Dendritic cell treated with granulocyte-macrophage colony-stimulating factor and Interleukin-4, amounts not matched to agents 40 ng/mL and 50 ng/mL, for 4 days (primary cell): ENCODE measurements around the gene SUGCT.

Experiments used
- H3K27ac Mint-ChIP-seq: one replicate; pipeline ENCODE4 v1.8.0; 2022; ENCODE audit warnings: mild to moderate bottlenecking, mixed read lengths
- H3K27me3 Mint-ChIP-seq: one replicate; pipeline ENCODE4 v1.8.0; 2022; ENCODE audit warnings: mild to moderate bottlenecking, mixed read lengths
- H3K36me3 Mint-ChIP-seq: one replicate; pipeline ENCODE4 v1.8.0; 2022; ENCODE audit warnings: low read depth, mixed read lengths
- H3K4me1 Mint-ChIP-seq: one replicate; pipeline ENCODE4 v1.8.0; 2022; ENCODE audit warnings: low read depth, mixed read lengths
- H3K4me3 Mint-ChIP-seq: one replicate; pipeline ENCODE4 v1.8.0; 2022; ENCODE audit warnings: mild to moderate bottlenecking, moderate library complexity, mixed read lengths
- H3K9me3 Mint-ChIP-seq: one replicate; pipeline ENCODE4 v1.8.0; 2022; ENCODE audit warnings: mixed read lengths
- intact Hi-C: fragments of 100-400 bp; cut with micrococcal nuclease; formaldehyde crosslinking; loops from one replicate; pipeline ENCODE4 v1.15.0; 2022

Gene SUGCT

GRCh38 chr7:40457776-40458480 lies 323.1 kb downstream of the SUGCT start:
- Mint-ChIP-seq H3K27me3 (no peaks in the 10 kb centered on the region), H3K9me3 (no peaks in the 10 kb centered on the region), H3K4me1 (peaks cover 15% of the 10 kb centered on the region), H3K36me3 (no peaks in the 10 kb centered on the region), H3K4me3 (no peak overlapping the region), H3K27ac (no peak overlapping the region)
- intact Hi-C loops = no loop called here

GRCh38 chr7:40463446-40463845 lies 328.6 kb downstream of the SUGCT start:
- Mint-ChIP-seq H3K27me3 (no peaks in the 10 kb centered on the region), H3K4me3 (no peak overlapping the region), H3K36me3 (no peaks in the 10 kb centered on the region), H3K4me1 (no peaks in the 10 kb centered on the region), H3K27ac (no peak overlapping the region), H3K9me3 (no peaks in the 10 kb centered on the region)
- intact Hi-C loops = no loop called here

GRCh38 chr7:40468891-40469864 lies 334.4 kb downstream of the SUGCT start:
- intact Hi-C loops = no loop called here
- no peaks in the 10 kb centered on the region for H3K4me1 Mint-ChIP-seq
- H3K27me3 Mint-ChIP-seq = no peaks in the 10 kb centered on the region
- no peaks in the 10 kb centered on the region for H3K36me3 Mint-ChIP-seq
- H3K4me3 Mint-ChIP-seq = no peak overlapping the region
- no peaks in the 10 kb centered on the region for H3K9me3 Mint-ChIP-seq
- no peak overlapping the region for H3K27ac Mint-ChIP-seq

GRCh38 chr7:40470091-40470592 lies 335.3 kb downstream of the SUGCT start:
- no peaks in the 10 kb centered on the region for H3K27me3 Mint-ChIP-seq
- H3K4me3 Mint-ChIP-seq = no peak overlapping the region
- intact Hi-C loops = no loop called here
- H3K9me3 Mint-ChIP-seq = no peaks in the 10 kb centered on the region
- H3K4me1 Mint-ChIP-seq = no peaks in the 10 kb centered on the region
- no peaks in the 10 kb centered on the region for H3K36me3 Mint-ChIP-seq
- no peak overlapping the region for H3K27ac Mint-ChIP-seq

- Mint-ChIP-seq H3K4me3 (no peak overlapping the region), H3K4me1 (no peaks in the 10 kb centered on the region), H3K27me3 (no peaks in the 10 kb centered on the region), H3K9me3 (no peaks in the 10 kb centered on the region), H3K27ac (no peak overlapping the region), H3K36me3 (no peaks in the 10 kb centered on the region)
- intact Hi-C loops = no loop called here
Measured at GRCh38 chr7:40470817-40471216, 336.0 kb downstream of the SUGCT start.

- Mint-ChIP-seq H3K27ac (no peak overlapping the region), H3K36me3 (no peaks in the 10 kb centered on the region), H3K27me3 (no peaks in the 10 kb centered on the region), H3K4me3 (no peak overlapping the region), H3K9me3 (no peaks in the 10 kb centered on the region), H3K4me1 (no peaks in the 10 kb centered on the region)
- intact Hi-C loops = no loop called here
Measured at GRCh38 chr7:40471891-40472290, 337.1 kb downstream of the SUGCT start.

- Mint-ChIP-seq H3K27ac (no peak overlapping the region), H3K36me3 (no peaks in the 10 kb centered on the region)
- intact Hi-C loops = no loop called here
Measured at GRCh38 chr7:40474790-40475680, 340.2 kb downstream of the SUGCT start.

GRCh38 chr7:40475681-40475982 lies 340.8 kb downstream of the SUGCT start:
- no peaks in the 10 kb centered on the region for H3K4me1 Mint-ChIP-seq
- no peaks in the 10 kb centered on the region for H3K27me3 Mint-ChIP-seq
- H3K27ac Mint-ChIP-seq = no peak overlapping the region
- no peak overlapping the region for H3K4me3 Mint-ChIP-seq
- no peaks in the 10 kb centered on the region for H3K36me3 Mint-ChIP-seq
- intact Hi-C loops = no loop called here
- no peaks in the 10 kb centered on the region for H3K9me3 Mint-ChIP-seq

More at GRCh38 chr7:40474790-40475680, 340.2 kb downstream of the SUGCT start:
- H3K9me3 Mint-ChIP-seq = no peaks in the 10 kb centered on the region
- no peaks in the 10 kb centered on the region for H3K4me1 Mint-ChIP-seq
- H3K4me3 Mint-ChIP-seq = no peak overlapping the region
- H3K27me3 Mint-ChIP-seq = no peaks in the 10 kb centered on the region

- Mint-ChIP-seq H3K27me3 (no peaks in the 10 kb centered on the region), H3K9me3 (no peaks in the 10 kb centered on the region), H3K36me3 (no peaks in the 10 kb centered on the region), H3K27ac (no peak overlapping the region), H3K4me3 (no peak overlapping the region), H3K4me1 (no peaks in the 10 kb centered on the region)
- intact Hi-C loops = no loop called here
Measured at GRCh38 chr7:40477094-40477493, 342.3 kb downstream of the SUGCT start.

- H3K27ac Mint-ChIP-seq = no peak overlapping the region
- no peak overlapping the region for H3K4me3 Mint-ChIP-seq
- no peaks in the 10 kb centered on the region for H3K9me3 Mint-ChIP-seq
- H3K27me3 Mint-ChIP-seq = no peaks in the 10 kb centered on the region
- intact Hi-C loops = no loop called here
- H3K4me1 Mint-ChIP-seq = no peaks in the 10 kb centered on the region
- no peaks in the 10 kb centered on the region for H3K36me3 Mint-ChIP-seq
Measured at GRCh38 chr7:40482845-40483244, 348.0 kb downstream of the SUGCT start.

- Mint-ChIP-seq H3K9me3 (peaks cover 5% of the 10 kb centered on the region), H3K27me3 (no peaks in the 10 kb centered on the region), H3K4me3 (no peak overlapping the region), H3K27ac (no peak overlapping the region), H3K36me3 (no peaks in the 10 kb centered on the region), H3K4me1 (no peaks in the 10 kb centered on the region)
- intact Hi-C loops = no loop called here
Measured at GRCh38 chr7:40483630-40484029, 348.8 kb downstream of the SUGCT start.

GRCh38 chr7:40489844-40490602 lies 355.2 kb downstream of the SUGCT start:
- H3K4me1 Mint-ChIP-seq = no peaks in the 10 kb centered on the region
- H3K27me3 Mint-ChIP-seq = no peaks in the 10 kb centered on the region
- intact Hi-C loops = no loop called here
- no peaks in the 10 kb centered on the region for H3K36me3 Mint-ChIP-seq
- no peak overlapping the region for H3K4me3 Mint-ChIP-seq
- peaks cover 15% of the 10 kb centered on the region for H3K9me3 Mint-ChIP-seq
- H3K27ac Mint-ChIP-seq = no peak overlapping the region

GRCh38 chr7:40490603-40490924 lies 355.8 kb downstream of the SUGCT start:
- H3K4me3 Mint-ChIP-seq = no peak overlapping the region

More at GRCh38 chr7:40490603-40490924, 355.8 kb downstream of the SUGCT start:
- Mint-ChIP-seq H3K27ac (no peak overlapping the region), H3K36me3 (no peaks in the 10 kb centered on the region), H3K27me3 (no peaks in the 10 kb centered on the region), H3K9me3 (peaks cover 15% of the 10 kb centered on the region), H3K4me1 (no peaks in the 10 kb centered on the region)
- intact Hi-C loops = no loop called here
